ENCODE measurements around the gene TRANK1.

Gene TRANK1

GRCh38 chr3:36837089-36837488 lies 107.8 kb downstream of the TRANK1 start:
- DNase-seq (ENCODE audit: low read depth, low spot score), result no peak
- Histone ChIP-seq H3K36me3 (ENCODE audit: insufficient read depth, insufficient read length, low read length) (no peaks in the 10 kb centered on the region), H3K27me3 (ENCODE audit: insufficient read depth, insufficient read length) (no peaks in the 10 kb centered on the region), H3K4me3 (ENCODE audit: insufficient read length, low read depth) (no peak overlapping the region), H3K9me3 (ENCODE audit: insufficient read depth, low read length) (peaks cover 18% of the 10 kb centered on the region), H3K4me1 (ENCODE audit: insufficient read depth, insufficient read length) (no peaks in the 10 kb centered on the region), H3K9ac (ENCODE audit: insufficient read length, low read depth) (no peak overlapping the region)
- TF ChIP-seq YY1 (IDR thresholded peaks at IDR 0.05; ENCODE audit: insufficient read depth, insufficient read length) (no peak), ZNF274 (IDR thresholded peaks at IDR 0.05; ENCODE audit: low read depth, low read length) (no peak)

GRCh38 chr3:36833160-36833814 lies 111.6 kb downstream of the TRANK1 start:
- TF ChIP-seq ZNF274 (IDR thresholded peaks at IDR 0.05; ENCODE audit: low read depth, low read length) (no peak), YY1 (IDR thresholded peaks at IDR 0.05; ENCODE audit: insufficient read depth, insufficient read length) (no peak), SUZ12 (IDR thresholded peaks at IDR 0.05; ENCODE audit: extremely low read depth, insufficient read depth, insufficient read length) (no peak)
- Histone ChIP-seq H3K9ac (ENCODE audit: insufficient read length, low read depth) (no peak overlapping the region), H3K4me3 (ENCODE audit: insufficient read length, low read depth) (no peak overlapping the region), H3K36me3 (ENCODE audit: insufficient read depth, insufficient read length, low read length) (no peaks in the 10 kb centered on the region), H3K4me1 (ENCODE audit: insufficient read depth, insufficient read length) (no peaks in the 10 kb centered on the region), H3K27me3 (ENCODE audit: insufficient read depth, insufficient read length) (no peaks in the 10 kb centered on the region), H3K9me3 (ENCODE audit: insufficient read depth, low read length) (no peaks in the 10 kb centered on the region)
- no peak for DNase-seq (ENCODE audit: low read depth, low spot score)

- TF ChIP-seq SUZ12 (IDR thresholded peaks at IDR 0.05; ENCODE audit: extremely low read depth, insufficient read depth, insufficient read length), result no peak
- TF ChIP-seq YY1 (IDR thresholded peaks at IDR 0.05; ENCODE audit: insufficient read depth, insufficient read length), result no peak
- TF ChIP-seq ZNF274 (IDR thresholded peaks at IDR 0.05; ENCODE audit: low read depth, low read length), result no peak
- H3K27me3 ChIP-seq (ENCODE audit: insufficient read depth, insufficient read length), result no peaks in the 10 kb centered on the region
- H3K36me3 ChIP-seq (ENCODE audit: insufficient read depth, insufficient read length, low read length), result no peaks in the 10 kb centered on the region
- H3K4me1 ChIP-seq (ENCODE audit: insufficient read depth, insufficient read length), result peaks cover 3% of the 10 kb centered on the region
- H3K9me3 ChIP-seq (ENCODE audit: insufficient read depth, low read length), result no peaks in the 10 kb centered on the region
- no peak overlapping the region for H3K9ac ChIP-seq (ENCODE audit: insufficient read length, low read depth)
- H3K4me3 ChIP-seq (ENCODE audit: insufficient read length, low read depth), result no peak overlapping the region
- DNase-seq (ENCODE audit: low read depth, low spot score), result no peak
Observed at GRCh38 chr3:36832406-36832805, 112.4 kb downstream of the TRANK1 start.

GRCh38 chr3:36827133-36827532 lies 117.7 kb downstream of the TRANK1 start:
- Histone ChIP-seq H3K4me3 (ENCODE audit: insufficient read length, low read depth) (no peak overlapping the region), H3K9ac (ENCODE audit: insufficient read length, low read depth) (no peak overlapping the region), H3K9me3 (ENCODE audit: insufficient read depth, low read length) (no peaks in the 10 kb centered on the region), H3K36me3 (ENCODE audit: insufficient read depth, insufficient read length, low read length) (no peaks in the 10 kb centered on the region), H3K27me3 (ENCODE audit: insufficient read depth, insufficient read length) (no peaks in the 10 kb centered on the region), H3K4me1 (ENCODE audit: insufficient read depth, insufficient read length) (peaks cover 3% of the 10 kb centered on the region)
- TF ChIP-seq YY1 (IDR thresholded peaks at IDR 0.05; ENCODE audit: insufficient read depth, insufficient read length), result no peak
- TF ChIP-seq SUZ12 (IDR thresholded peaks at IDR 0.05; ENCODE audit: extremely low read depth, insufficient read depth, insufficient read length), result no peak
- TF ChIP-seq ZNF274 (IDR thresholded peaks at IDR 0.05; ENCODE audit: low read depth, low read length), result no peak
- no peak for DNase-seq (ENCODE audit: low read depth, low spot score)

- no peak overlapping the region for H3K4me3 ChIP-seq (ENCODE audit: insufficient read length, low read depth)
- DNase-seq (ENCODE audit: low read depth, low spot score), result no peak
- no peaks in the 10 kb centered on the region for H3K9me3 ChIP-seq (ENCODE audit: insufficient read depth, low read length)
- no peaks in the 10 kb centered on the region for H3K36me3 ChIP-seq (ENCODE audit: insufficient read depth, insufficient read length, low read length)
- H3K4me1 ChIP-seq (ENCODE audit: insufficient read depth, insufficient read length), result peaks cover 3% of the 10 kb centered on the region
- no peak overlapping the region for H3K9ac ChIP-seq (ENCODE audit: insufficient read length, low read depth)
- H3K27me3 ChIP-seq (ENCODE audit: insufficient read depth, insufficient read length), result no peaks in the 10 kb centered on the region
- TF ChIP-seq SUZ12 (IDR thresholded peaks at IDR 0.05; ENCODE audit: extremely low read depth, insufficient read depth, insufficient read length), result no peak
- no peak for TF ChIP-seq ZNF274 (IDR thresholded peaks at IDR 0.05; ENCODE audit: low read depth, low read length)
- TF ChIP-seq YY1 (IDR thresholded peaks at IDR 0.05; ENCODE audit: insufficient read depth, insufficient read length), result no peak
Observed at GRCh38 chr3:36826240-36826639, 118.6 kb downstream of the TRANK1 start.

- Histone ChIP-seq H3K4me3 (ENCODE audit: insufficient read length, low read depth) (no peak overlapping the region), H3K27me3 (ENCODE audit: insufficient read depth, insufficient read length) (no peaks in the 10 kb centered on the region), H3K9ac (ENCODE audit: insufficient read length, low read depth) (no peak overlapping the region), H3K4me1 (ENCODE audit: insufficient read depth, insufficient read length) (peaks cover 3% of the 10 kb centered on the region), H3K36me3 (ENCODE audit: insufficient read depth, insufficient read length, low read length) (no peaks in the 10 kb centered on the region), H3K9me3 (ENCODE audit: insufficient read depth, low read length) (no peaks in the 10 kb centered on the region)
- TF ChIP-seq YY1 (IDR thresholded peaks at IDR 0.05; ENCODE audit: insufficient read depth, insufficient read length) (no peak), SUZ12 (IDR thresholded peaks at IDR 0.05; ENCODE audit: extremely low read depth, insufficient read depth, insufficient read length) (no peak), ZNF274 (IDR thresholded peaks at IDR 0.05; ENCODE audit: low read depth, low read length) (no peak)
- no peak for DNase-seq (ENCODE audit: low read depth, low spot score)
Observed at GRCh38 chr3:36824443-36824842, 120.4 kb downstream of the TRANK1 start.

GRCh38 chr3:36823806-36824205 lies 121.0 kb downstream of the TRANK1 start:
- no peak for TF ChIP-seq ZNF274 (IDR thresholded peaks at IDR 0.05; ENCODE audit: low read depth, low read length)
- TF ChIP-seq YY1 (IDR thresholded peaks at IDR 0.05; ENCODE audit: insufficient read depth, insufficient read length), result no peak
- TF ChIP-seq SUZ12 (IDR thresholded peaks at IDR 0.05; ENCODE audit: extremely low read depth, insufficient read depth, insufficient read length), result no peak
- H3K36me3 ChIP-seq (ENCODE audit: insufficient read depth, insufficient read length, low read length), result no peaks in the 10 kb centered on the region
- no peak overlapping the region for H3K9ac ChIP-seq (ENCODE audit: insufficient read length, low read depth)
- no peaks in the 10 kb centered on the region for H3K27me3 ChIP-seq (ENCODE audit: insufficient read depth, insufficient read length)
- DNase-seq (ENCODE audit: low read depth, low spot score), result no peak
- H3K4me1 ChIP-seq (ENCODE audit: insufficient read depth, insufficient read length), result peaks cover 3% of the 10 kb centered on the region
- H3K4me3 ChIP-seq (ENCODE audit: insufficient read length, low read depth), result no peak overlapping the region
- no peaks in the 10 kb centered on the region for H3K9me3 ChIP-seq (ENCODE audit: insufficient read depth, low read length)

All from NT2/D1 (cell line).